Stimulated activated naive CD8-positive, alpha-beta T cell treated with anti-CD3 and anti-CD28 coated beads, Interleukin-15, amount 100 ng/mL, for 72 hours (primary cell): ENCODE data around the gene NSMCE4A.
"Not testable (repeated sequence)": the region's sequence is repeated elsewhere in the genome, so short reads cannot be mapped to it uniquely, and the experiment has no call there.

Source experiments
- ATAC-seq: fragments of 150-1000 bp; cut with Tn5 transposase; 2 replicates; pipeline ENCODE4 v1.10.0; 2021; ENCODE audit warnings: mild to moderate bottlenecking, moderate library complexity
- DNase-seq, 2 donors: peaks; one replicate each; pipeline ENCODE4 v3.0.0; 2021 to 2022
- H3K27ac Mint-ChIP-seq, 2 donors: one replicate each; pipeline ENCODE4 v1.8.0; 2022; ENCODE audit warnings: mild to moderate bottlenecking in 2 of 2, mixed read lengths in 2 of 2, moderate library complexity in 2 of 2
- H3K27me3 Mint-ChIP-seq: one replicate; pipeline ENCODE4 v1.8.0; 2022; ENCODE audit warnings: mixed read lengths
- H3K4me1 Mint-ChIP-seq: one replicate; pipeline ENCODE4 v1.8.0; 2022; ENCODE audit warnings: mild to moderate bottlenecking, mixed read lengths
- H3K4me3 Mint-ChIP-seq, 2 donors: one replicate each; pipeline ENCODE4 v1.8.0; 2022; ENCODE audit warnings: mild to moderate bottlenecking in 2 of 2, mixed read lengths in 2 of 2, moderate library complexity in 1 of 2
- H3K9me3 Mint-ChIP-seq, 2 donors: one replicate each; pipeline ENCODE4 v1.8.0; 2022; ENCODE audit warnings: mixed read lengths in 2 of 2

NSMCE4A gene

GRCh38 chr10:121974535-121975294 is at the start of gene NSMCE4A:
Gene NSMCE4A, minus strand, starts transcription at chr10:121975217. Its CDS starts 52 bp downstream, at chr10:121975165.
- Mint-ChIP-seq H3K27ac (peak within 1 kb of the TSS; percentile 52 to 54), H3K9me3 (peaks cover 17 to 20% of the 10 kb centered on the region in 2 donors)
- peak; percentile 77 to 79 for DNase-seq

DNA sequence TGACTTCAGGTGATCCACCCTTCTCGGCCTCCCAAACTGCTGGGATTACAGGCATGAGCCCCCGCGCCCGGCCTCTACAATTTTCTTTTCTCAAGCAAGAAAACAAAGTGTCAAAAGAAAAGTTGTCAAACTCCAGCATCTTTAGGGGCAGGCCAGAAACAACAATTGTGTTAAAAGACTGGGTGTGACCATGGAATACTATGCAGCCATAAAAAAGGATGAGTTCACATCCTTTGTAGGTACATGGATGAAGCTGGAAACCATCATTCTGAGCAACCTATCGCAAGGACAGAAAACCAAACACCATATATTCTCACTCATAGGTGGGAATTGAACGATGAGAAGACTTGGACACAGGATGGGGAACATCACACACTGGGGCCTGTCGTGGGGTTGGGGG is 48.2 kb upstream of the NSMCE4A start:
- not testable (repeated sequence) for H3K4me3 Mint-ChIP-seq, H3K9me3 Mint-ChIP-seq, ATAC-seq, DNase-seq, H3K27ac Mint-ChIP-seq, H3K4me1 Mint-ChIP-seq
- peaks cover 16% of the 10 kb centered on the region for H3K27me3 Mint-ChIP-seq

More at GRCh38 chr10:121974535-121975294, at the start of gene NSMCE4A:
- Mint-ChIP-seq H3K4me1 (peaks cover 22% of the 10 kb centered on the region), H3K4me3 (peak within 1 kb of the TSS; percentile 86 to 90), H3K27me3 (no peaks in the 10 kb centered on the region)
- peak; percentile 90 for ATAC-seq

DNA sequence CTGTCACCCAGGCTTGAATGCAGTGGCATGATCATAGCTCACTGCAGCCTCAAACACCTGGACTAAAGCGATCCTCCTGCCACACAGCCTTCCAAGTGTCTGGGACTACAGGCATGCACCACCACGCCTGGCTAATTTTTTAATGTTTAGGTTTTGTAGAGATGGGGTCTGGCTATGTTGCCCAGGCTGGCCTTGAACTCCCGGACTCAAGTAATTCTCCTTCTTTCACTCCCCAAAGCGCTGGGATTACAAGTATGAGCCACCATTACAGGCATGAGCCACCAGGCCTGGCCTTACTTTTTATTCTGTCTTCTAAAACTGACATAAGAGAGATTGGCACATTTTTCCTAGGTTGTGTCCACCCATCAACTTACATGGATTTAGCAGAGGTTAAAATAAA is 47.3 kb upstream of the NSMCE4A start:
- ATAC-seq = no peak
- no peaks in the 10 kb centered on the region for H3K9me3 Mint-ChIP-seq

DNA sequence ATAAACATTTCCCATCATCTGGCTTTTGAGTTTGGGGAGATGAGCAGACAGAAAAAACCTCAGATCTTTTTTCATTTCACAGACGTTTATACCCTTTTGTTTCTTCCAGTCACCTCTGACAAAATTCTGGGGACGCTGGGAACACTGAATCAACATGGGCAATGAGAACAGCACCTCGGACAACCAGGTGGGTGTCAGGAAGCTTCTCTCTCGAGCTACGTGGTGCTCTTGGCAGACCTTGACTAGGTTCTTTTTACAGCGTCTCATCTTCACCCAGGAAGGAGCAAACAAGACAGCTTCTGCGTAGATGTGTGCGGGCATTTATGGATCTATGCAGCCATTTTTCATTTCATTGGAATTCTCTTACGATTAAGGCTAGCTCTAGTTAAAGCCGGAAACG is 46.8 kb upstream of the NSMCE4A start:
- Mint-ChIP-seq H3K4me3 (no peak overlapping the region), H3K27ac (no peak overlapping the region), H3K27me3 (peaks cover 30% of the 10 kb centered on the region), H3K4me1 (no peaks in the 10 kb centered on the region), H3K9me3 (no peaks in the 10 kb centered on the region)
- no peak for DNase-seq
- no peak for ATAC-seq

More for the DNA sequence above, 47.3 kb upstream of the NSMCE4A start:
- no peak for DNase-seq
- Mint-ChIP-seq H3K4me3 (no peak overlapping the region), H3K27me3 (peaks cover 26% of the 10 kb centered on the region), H3K27ac (no peak overlapping the region), H3K4me1 (no peaks in the 10 kb centered on the region)

DNA sequence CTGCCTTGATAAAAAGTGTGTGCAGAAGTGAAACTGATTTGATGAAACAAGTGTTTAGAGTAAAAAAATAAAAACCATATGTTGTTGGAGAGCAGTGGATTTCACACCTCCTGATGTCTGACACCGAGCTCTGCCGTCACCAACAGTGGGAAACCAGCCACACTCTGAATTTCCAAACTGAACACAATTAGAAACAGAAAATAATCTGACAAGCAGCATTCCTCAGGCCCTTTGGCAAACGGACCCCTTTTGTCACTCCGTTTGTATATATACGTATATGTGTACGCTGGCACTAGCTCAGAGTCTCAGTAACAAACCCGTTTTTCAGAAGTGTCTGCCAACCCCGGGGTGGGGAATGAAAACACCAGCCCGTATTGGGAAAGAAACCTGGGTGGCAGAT is 46.4 kb upstream of the NSMCE4A start:
- ATAC-seq (no peak), DNase-seq (no peak)
- Mint-ChIP-seq H3K27ac (no peak overlapping the region), H3K4me3 (no peak overlapping the region), H3K4me1 (no peaks in the 10 kb centered on the region), H3K27me3 (peaks cover 35% of the 10 kb centered on the region), H3K9me3 (no peaks in the 10 kb centered on the region)

DNA sequence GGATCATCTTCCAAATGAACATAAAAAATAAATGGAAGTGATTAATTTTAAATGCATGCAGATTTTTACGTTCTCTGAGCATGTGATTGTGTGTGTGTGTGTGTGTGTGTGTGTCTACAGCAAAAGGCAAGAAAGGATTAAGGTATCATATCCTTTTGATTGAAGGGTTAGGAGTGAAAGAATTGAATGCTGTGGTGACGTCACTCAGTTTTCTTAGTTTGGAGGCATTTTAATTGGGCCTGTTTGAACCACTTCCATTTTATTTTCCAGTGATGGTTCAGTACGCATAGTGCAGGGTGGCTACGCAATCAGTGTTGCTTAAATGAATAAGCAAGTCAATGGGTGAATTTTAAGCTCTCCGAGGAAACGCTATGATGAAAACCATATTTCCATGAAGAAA is 45.2 kb upstream of the NSMCE4A start:
- DNase-seq = no peak
- no peak overlapping the region for H3K27ac Mint-ChIP-seq
- H3K4me3 Mint-ChIP-seq = no peak overlapping the region
- H3K9me3 Mint-ChIP-seq = no peaks in the 10 kb centered on the region
- ATAC-seq = no peak
- peaks cover 35% of the 10 kb centered on the region for H3K27me3 Mint-ChIP-seq
- H3K4me1 Mint-ChIP-seq = no peaks in the 10 kb centered on the region

- peaks cover 39% of the 10 kb centered on the region for H3K27me3 Mint-ChIP-seq
- H3K27ac Mint-ChIP-seq = no peak overlapping the region
- H3K4me3 Mint-ChIP-seq = no peak overlapping the region
- no peak for ATAC-seq
- no peaks in the 10 kb centered on the region for H3K4me1 Mint-ChIP-seq
- no peaks in the 10 kb centered on the region for H3K9me3 Mint-ChIP-seq
- DNase-seq = no peak
These were observed 44.5 kb upstream of the NSMCE4A start for GRCh38 chr10:122019414-122019975.

DNA sequence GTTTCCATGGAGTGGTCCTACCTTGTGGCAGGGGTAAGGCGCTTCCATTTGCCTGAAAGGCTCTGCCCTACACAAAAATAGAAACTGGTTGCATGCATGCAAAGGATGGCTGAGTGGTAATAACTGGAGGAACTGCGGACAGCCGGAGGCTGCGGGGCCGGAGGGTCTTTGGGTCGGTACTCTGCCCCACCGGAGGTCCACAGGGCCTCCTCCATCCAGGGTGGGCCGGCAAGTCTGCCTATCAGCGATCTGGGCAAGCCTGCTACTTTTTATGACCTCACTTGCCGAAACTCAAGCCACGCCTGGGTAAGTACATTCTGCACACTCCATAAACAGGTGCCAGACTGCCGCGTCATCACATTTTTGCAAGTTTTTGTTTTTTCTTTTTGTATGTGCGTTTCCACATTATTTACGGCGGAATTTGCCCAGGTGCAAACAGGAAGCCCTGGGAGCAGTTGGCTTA is 44.0 kb upstream of the NSMCE4A start:
- Mint-ChIP-seq H3K27ac (no peak overlapping the region), H3K9me3 (no peaks in the 10 kb centered on the region), H3K4me1 (no peaks in the 10 kb centered on the region), H3K4me3 (no peak overlapping the region), H3K27me3 (peaks cover 42% of the 10 kb centered on the region)
- ATAC-seq (no peak), DNase-seq (no peak)

DNA sequence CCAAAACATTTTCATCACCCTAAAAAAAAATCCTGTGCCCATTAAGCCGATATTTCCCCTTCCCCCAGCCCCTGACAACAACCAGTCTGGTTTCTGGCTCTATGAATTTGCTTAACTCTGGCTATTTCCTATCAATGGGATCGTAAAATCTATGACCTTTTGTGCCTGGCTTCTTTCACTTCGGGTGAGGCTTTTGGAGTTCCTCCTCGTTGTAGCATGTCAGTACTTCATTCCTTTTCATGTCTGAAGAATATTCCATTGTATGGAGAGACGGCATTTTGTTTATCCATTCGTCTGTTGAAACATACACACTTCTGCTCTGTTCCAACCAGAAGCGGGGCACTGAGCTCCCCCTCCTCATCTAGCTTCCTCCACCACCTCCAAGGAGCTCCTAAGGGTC is 43.5 kb upstream of the NSMCE4A start:
- Mint-ChIP-seq H3K27ac (no peak overlapping the region), H3K4me3 (no peak overlapping the region), H3K27me3 (peaks cover 42% of the 10 kb centered on the region), H3K4me1 (no peaks in the 10 kb centered on the region), H3K9me3 (no peaks in the 10 kb centered on the region)
- no peak for ATAC-seq
- no peak for DNase-seq

- not testable (repeated sequence) for H3K4me3 Mint-ChIP-seq, ATAC-seq, H3K4me1 Mint-ChIP-seq, H3K27ac Mint-ChIP-seq, H3K9me3 Mint-ChIP-seq, DNase-seq
- H3K27me3 Mint-ChIP-seq = peaks cover 47% of the 10 kb centered on the region
These were observed 42.9 kb upstream of the NSMCE4A start for GRCh38 chr10:122017926-122018325.

DNA sequence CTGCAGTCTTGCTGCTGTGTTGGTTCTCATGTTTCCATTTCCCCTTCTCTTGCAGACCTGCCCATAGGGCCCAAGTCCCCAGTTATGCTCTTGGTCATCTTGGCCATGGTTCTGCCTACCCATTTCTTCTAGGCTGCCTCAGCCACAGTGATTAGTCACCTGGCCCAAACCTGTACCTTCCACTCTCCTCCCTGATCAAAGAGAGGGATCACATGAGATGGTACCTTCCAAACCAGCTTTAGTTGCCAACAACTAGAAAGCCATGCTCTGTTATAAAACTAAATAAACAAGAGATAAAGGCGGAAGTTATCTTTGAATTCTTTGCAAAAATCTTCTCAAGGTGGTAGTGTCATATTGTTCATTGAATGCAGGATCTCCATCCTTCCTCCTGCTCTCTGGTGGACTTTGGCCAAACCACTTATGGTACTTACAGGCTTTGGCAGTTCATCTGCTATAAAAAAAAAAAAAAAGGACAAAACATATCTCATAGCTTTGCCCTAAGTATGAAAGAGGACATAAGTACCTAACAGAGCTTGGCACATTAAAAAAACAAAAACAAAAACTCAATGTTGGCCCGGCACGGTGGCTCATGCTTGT is 39.7 kb upstream of the NSMCE4A start:
- Mint-ChIP-seq H3K4me1 (no peaks in the 10 kb centered on the region), H3K27ac (no peak overlapping the region), H3K4me3 (no peak overlapping the region), H3K27me3 (peaks cover 62% of the 10 kb centered on the region), H3K9me3 (no peaks in the 10 kb centered on the region)
- DNase-seq (no peak), ATAC-seq (no peak)

DNA sequence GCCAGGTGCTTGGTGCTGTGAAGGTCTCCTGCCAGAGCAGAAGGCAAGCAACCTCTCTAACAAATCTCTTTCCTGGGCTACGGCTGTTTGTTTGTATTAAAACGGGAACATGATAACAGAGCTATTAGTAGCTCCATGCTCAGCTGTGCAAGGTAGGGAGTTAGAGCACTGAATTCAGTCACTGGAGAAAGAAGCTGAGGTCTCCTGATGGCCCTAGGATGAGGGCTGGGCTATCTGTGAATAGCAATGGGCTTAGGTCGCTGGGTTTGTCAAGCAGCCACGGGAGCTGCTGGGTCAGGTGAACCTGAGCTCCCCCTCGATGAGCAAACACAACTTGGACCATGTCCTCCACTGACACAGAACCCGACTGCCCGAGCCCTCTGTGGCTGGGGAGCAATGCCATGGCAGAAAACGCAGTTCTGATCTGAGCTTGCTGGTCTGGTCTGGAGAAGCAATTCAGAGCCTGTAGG is 38.3 kb upstream of the NSMCE4A start:
- Mint-ChIP-seq H3K27me3 (peaks cover 48% of the 10 kb centered on the region), H3K4me3 (no peak overlapping the region), H3K27ac (no peak overlapping the region), H3K4me1 (no peaks in the 10 kb centered on the region), H3K9me3 (no peaks in the 10 kb centered on the region)
- ATAC-seq = no peak
- DNase-seq = no peak

- Mint-ChIP-seq H3K27ac (peak overlapping the region in 1 of 2 donors; percentile 27), H3K4me3 (no peak overlapping the region), H3K27me3 (peaks cover 42% of the 10 kb centered on the region), H3K4me1 (no peaks in the 10 kb centered on the region), H3K9me3 (no peaks in the 10 kb centered on the region)
- ATAC-seq = no peak
- DNase-seq = no peak
These were observed 37.7 kb upstream of the NSMCE4A start for GRCh38 chr10:122012731-122013130.

DNA sequence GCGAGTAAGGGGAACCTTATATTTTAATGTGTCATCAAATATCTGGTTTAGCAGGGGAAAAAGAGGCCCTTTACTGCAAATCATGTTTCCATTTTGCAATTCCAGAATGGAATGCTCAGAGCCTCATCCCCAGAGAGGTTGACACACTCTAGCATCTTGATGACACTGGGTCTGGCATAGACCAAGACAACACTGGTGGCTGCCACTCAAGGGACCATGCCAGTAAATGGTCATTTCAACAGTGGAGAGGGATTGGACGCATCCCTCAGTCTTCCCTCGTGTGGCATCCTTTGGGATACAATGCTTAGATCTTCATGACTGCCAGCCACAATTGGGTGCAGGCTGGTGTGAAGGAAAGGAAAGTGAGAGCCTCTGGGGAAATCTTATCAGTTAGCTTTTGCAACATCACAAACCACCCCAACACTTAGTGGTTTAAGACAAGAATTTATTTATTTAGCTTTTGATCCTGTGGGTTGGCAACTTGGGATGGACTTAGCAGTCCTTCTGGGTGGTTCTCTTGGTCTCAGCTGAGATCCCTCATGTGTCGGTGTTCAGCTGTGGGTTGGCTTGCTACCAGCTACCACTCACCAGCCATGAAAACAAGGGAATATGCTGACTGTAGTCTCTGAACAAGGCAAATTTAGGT is 35.5 kb upstream of the NSMCE4A start:
- H3K4me1 Mint-ChIP-seq = no peaks in the 10 kb centered on the region
- ATAC-seq = no peak
- H3K9me3 Mint-ChIP-seq = no peaks in the 10 kb centered on the region
- H3K27me3 Mint-ChIP-seq = peaks cover 28% of the 10 kb centered on the region
- no peak overlapping the region for H3K27ac Mint-ChIP-seq
- H3K4me3 Mint-ChIP-seq = no peak overlapping the region
- no peak for DNase-seq

DNA sequence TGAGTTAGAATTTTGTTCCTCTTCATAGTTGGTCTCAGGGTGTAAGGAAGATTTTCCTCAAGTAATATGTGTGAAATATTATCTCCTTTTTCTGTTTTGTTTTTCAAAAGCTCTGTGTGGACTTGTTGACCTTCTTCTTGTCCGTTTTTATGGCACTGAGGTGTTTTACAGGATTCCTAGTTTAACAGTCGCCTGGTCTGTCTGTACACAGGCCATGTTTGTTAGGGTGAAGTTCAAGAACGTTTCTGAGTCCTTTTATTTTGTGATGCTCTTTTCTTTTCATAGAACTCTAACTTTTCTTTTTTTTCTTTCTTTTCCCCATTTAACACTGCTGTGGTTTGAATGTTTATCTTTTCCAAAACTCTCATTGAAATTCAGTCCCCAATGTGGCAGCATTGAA is 32.4 kb upstream of the NSMCE4A start:
- ATAC-seq (no peak), DNase-seq (no peak)
- H3K27ac Mint-ChIP-seq = no peak overlapping the region
- H3K9me3 Mint-ChIP-seq = peaks cover 8 to 11% of the 10 kb centered on the region in 2 donors
- H3K4me1 Mint-ChIP-seq = no peaks in the 10 kb centered on the region
- H3K4me3 Mint-ChIP-seq = no peak overlapping the region
- peaks cover 11% of the 10 kb centered on the region for H3K27me3 Mint-ChIP-seq

- Mint-ChIP-seq H3K9me3 (peaks cover 16 to 39% of the 10 kb centered on the region in 2 donors), H3K27me3 (peaks cover 12% of the 10 kb centered on the region), H3K4me1 (no peaks in the 10 kb centered on the region), H3K27ac (no peak overlapping the region), H3K4me3 (no peak overlapping the region)
- DNase-seq (no peak), ATAC-seq (no peak)
These were observed 26.7 kb upstream of the NSMCE4A start for GRCh38 chr10:122001698-122002097.
